Fibroblast of skin of abdomen (primary cell): ENCODE data around the gene CSNK1A1L.
A peak's percentile ranks its signal among the peaks of the same experiment; 100 is the strongest.

Source experiments
- DNase-seq: peaks from one replicate; pipeline ENCODE4 v3.0.0-alpha.2; 2013

CSNK1A1L gene

GRCh38 chr13:37106642-37107041 lies 1.2 kb upstream of the CSNK1A1L start:
- no peak for DNase-seq

- DNase-seq, result peak; percentile 27
These were observed 2.6 kb downstream of the CSNK1A1L start for GRCh38 chr13:37102896-37103295.

DNA sequence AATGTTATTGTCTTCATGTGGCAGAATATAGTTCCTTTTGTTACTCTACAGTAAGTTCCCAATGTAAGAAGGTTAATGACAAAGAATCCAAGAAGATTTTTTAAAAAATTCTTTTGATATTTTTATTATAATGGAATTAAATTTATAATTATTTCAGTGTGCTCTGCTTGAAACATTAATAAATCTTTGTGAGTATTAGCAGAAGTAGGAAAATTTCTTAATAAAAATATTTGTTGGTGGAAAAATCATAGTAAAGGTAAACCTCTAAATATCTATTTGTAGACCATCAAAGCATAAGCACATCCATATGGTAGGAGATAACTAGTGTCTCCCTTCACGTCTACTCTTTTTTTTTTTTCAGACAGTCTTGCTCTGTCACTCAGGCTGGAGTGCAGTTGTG lies 4.3 kb downstream of the CSNK1A1L start:
- DNase-seq, result no peak

GRCh38 chr13:37100731-37101130 lies 4.7 kb downstream of the CSNK1A1L start:
- no peak for DNase-seq

DNA sequence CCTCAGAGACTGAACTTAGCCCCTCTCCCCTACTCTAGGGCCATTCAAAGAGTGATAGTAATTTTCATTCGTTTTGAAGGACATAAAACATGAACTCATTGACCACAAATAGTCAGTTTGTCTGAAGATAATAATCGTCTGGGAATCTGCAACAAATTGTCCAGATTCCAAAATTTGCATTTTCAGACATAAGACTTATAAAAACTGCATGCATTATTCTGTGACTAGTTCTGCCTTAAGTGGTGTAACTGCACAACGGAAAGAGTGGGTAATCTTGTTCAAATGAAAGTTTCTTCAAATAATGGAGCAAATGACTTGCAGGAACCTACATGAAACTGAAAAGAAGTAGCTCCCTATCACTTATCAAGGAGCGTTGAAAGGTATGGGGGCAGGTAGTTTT lies 8.4 kb downstream of the CSNK1A1L start:
- peak; percentile 86 for DNase-seq

GRCh38 chr13:37094840-37095239 lies 10.6 kb downstream of the CSNK1A1L start:
- DNase-seq, result no peak

GRCh38 chr13:37094099-37094498 lies 11.4 kb downstream of the CSNK1A1L start:
- no peak for DNase-seq

DNA sequence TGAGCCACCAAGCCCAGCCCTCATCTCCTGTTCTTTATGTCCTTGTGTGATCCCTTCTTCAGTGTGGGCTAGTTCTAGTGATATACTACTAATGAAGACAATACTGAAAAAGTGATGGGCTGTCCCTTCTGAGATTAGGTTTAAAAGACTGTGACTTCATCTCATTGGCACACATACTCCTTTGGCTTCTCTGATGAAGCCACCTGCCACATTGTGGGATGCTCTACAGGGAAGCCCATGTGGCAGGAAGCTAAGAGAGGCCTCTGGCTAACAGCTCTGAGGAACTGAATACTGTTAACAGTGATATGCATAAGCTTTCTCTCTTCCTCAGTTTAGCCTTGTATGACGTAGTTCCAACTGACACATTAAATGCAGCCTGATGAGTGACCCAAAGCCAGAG lies 13.6 kb downstream of the CSNK1A1L start:
- no peak for DNase-seq

DNA sequence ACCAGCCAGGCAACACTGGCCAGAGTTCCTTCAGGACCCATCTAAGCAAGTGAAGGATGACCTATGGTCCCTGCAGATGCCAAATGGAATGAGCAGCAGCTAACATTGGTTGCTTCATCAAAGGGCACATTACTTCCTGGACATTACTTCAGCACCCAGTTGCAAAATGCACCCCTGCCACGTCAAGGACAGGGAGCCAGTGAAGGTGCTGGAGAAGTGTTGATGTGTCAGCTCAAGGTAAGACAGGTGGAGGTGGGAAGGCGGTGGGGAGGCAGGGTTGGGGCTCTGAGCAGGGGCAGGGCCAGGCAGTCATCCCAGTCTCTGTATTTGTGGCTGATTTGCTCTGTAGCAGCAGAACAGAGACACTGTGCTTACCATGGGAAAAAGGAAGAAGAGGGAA lies 14.6 kb downstream of the CSNK1A1L start:
- no peak for DNase-seq

- DNase-seq, result no peak
These were observed 16.0 kb downstream of the CSNK1A1L start for GRCh38 chr13:37089495-37089894.

GRCh38 chr13:37087486-37087885 lies 18.0 kb downstream of the CSNK1A1L start:
- DNase-seq, result no peak

DNA sequence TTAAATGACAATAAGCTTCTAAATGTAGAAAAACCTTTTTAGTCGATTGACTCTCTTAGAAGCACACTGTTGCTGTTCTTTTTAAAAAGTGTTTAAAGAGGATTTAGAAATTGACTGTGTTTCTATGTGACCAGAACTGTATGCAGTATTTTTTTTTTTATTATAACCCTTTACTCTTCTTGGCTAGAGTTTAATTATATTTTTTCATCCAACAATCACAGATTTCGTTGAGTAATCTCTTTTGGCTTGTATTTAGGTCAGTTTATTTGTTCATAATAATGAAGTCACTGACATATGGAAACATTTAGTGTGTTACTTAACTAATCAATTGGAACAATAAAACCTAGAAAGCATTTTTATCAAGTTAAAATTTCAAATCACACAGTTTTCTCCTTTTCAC lies 19.9 kb downstream of the CSNK1A1L start:
- DNase-seq, result no peak

- no peak for DNase-seq
These were observed 28.6 kb downstream of the CSNK1A1L start for GRCh38 chr13:37076818-37077217.

DNA sequence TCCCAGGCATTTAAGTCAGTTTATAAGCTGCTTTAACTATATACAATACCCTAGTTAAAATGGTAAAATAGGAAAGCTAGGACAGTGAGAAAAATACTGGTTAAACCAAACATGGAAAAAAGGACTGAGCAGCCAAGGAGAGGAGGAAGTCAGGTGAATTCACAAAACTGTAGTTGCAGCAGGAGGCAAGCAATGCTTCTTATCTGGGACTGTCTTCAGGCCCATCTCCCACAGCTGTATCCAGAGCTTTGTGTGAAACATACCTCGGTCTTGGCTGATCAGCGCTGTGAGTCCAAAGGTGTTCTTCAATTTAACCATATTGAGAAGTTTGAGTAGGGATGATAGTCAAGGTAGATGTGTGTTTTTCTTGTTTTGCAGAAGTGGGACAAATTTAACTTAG lies 30.3 kb downstream of the CSNK1A1L start:
- no peak for DNase-seq

- DNase-seq, result peak; percentile 52
These were observed 30.8 kb downstream of the CSNK1A1L start for GRCh38 chr13:37074703-37075102.

DNA sequence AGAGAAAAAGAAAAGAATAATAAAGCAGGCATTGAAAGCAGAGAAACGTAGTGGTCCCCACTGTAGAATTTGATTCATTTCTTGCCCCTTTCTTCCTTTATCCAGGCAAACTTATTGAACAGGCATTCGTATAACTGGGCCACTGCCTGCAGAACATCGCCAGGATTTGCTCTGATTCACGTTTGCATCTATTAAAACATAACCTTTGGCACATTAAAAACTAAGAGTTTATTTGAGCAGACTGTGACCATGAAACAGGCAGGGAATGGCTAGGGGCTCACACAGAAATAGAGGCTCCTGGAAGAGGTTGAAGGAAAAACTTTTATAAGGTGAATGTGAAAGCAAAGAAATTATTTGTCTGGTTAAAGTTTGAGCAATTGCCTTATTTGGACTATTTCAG lies 33.4 kb downstream of the CSNK1A1L start:
- DNase-seq, result no peak

- no peak for DNase-seq
These were observed 34.5 kb downstream of the CSNK1A1L start for GRCh38 chr13:37070956-37071355.

DNA sequence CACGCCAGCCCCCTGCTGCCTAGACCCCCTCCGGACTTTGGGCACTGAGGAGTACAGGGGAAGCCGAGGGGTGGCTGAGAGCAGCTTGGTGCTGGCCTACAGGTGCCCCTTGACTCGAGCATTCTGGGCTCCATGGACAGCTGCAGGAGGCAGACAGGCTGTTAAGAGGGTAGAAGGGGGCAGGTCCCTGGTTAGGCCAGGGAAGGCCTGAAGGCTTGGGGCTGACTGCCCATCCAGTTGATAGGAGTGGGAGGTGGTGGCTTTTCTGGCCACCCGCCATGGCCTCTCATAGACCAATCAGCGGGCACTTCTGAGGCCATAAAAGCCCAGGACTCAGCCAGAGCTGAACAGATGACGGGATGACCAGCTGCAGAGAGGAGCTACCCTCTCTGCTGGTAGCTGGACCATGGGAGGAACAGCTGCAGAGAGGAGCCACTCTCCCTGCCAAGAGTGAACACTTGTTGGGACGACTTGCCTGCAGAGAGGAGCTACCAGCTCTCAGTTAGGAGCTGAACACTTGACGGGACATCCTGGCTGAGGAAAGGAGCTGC lies 35.2 kb downstream of the CSNK1A1L start:
- no peak for DNase-seq

GRCh38 chr13:37069597-37070103 lies 35.8 kb downstream of the CSNK1A1L start:
- DNase-seq, result no peak

DNA sequence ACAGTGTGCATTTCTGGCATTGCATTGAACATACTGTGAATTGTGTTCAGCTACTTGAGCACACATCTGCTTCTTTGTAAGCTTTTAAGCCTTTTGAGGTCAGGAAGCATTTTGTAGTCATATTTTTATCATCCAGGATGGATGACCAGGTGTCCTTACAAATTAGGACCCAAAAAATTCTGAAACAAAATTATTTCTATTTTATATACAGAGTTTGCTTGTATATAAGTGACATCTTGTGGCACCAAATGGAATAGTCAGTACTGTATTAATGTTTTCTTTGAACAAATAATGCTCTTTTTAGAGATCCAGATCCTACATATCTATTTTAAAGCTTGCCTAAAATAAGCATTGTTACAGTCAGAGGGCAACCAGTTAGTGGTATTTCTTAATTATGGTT lies 36.5 kb downstream of the CSNK1A1L start:
- no peak for DNase-seq

- DNase-seq, result no peak
These were observed 37.6 kb downstream of the CSNK1A1L start for GRCh38 chr13:37067874-37068273.

GRCh38 chr13:37065890-37066526 lies 39.5 kb downstream of the CSNK1A1L start:
- no peak for DNase-seq

- no peak for DNase-seq
These were observed 45.6 kb downstream of the CSNK1A1L start for GRCh38 chr13:37059848-37060192.

DNA sequence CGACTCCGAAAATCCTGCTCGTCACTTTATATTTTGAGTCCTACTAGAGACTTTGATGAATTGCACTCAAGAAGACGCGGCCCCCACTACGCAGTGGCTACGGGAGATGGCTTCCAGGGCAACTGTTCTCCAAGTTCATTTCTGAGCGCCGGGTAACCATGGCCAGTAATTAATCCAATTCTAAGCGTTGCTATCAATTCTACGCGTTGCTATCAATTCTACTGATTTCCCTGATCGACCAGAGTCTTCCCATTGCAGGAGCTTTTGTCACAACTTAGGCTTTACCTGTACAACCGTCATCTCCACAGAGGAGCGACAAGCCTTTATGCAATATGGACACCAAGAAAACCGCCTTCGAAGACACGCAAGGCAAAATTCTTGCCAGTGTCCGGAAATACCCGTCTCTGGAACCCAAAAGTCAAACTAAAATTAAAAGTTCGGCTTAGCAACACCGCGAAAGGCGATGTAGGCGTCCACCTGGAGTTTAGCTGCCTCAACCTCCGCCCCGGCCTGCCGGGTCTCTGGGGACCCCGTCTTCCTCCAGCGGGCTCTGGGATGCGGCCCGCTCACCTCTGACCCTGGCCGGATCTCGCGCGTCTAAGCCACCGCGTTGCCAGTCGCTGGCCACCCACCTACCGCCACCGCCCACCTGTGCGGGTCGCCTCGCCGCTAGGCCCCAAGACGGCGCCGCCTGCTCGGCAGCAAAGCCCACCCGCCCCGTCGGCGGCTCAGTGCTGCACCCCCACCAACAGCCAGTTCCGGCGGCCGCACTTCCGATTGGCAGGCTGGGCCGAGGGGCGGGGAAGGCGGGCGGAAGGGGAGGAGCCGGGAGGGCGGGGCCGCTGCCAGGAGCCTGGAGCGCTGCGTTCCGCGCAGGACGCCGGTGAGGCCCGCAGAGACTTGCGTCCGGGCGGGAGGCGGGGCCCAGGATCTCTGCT lies 46.3 kb downstream of the CSNK1A1L start, which contains the start of gene SUPT20H:
TSS of gene SUPT20H (minus strand) at position 779 of the 938 bp plus-strand sequence. CDS start 8,198 bp downstream, outside the sequence.
- DNase-seq, result peak; percentile 92
